ENCODE results near the gene HNMT. TPM values are rescaled to one million over a fixed set of nuclear protein-coding genes. Genes with fewer than 3 reads are reported as not detected.

The HNMT gene
- polyA plus RNA-seq, 1 donor (not counting 4 experiments of a cell fraction or from before 2014, with no cell fraction given): 7.4 TPM

GRCh38 chr2:137927846-137928245 lies 36.4 kb upstream of the HNMT start:
- Histone ChIP-seq H4K20me1 (ENCODE audit: control insufficient read depth, extremely low read depth, insufficient read depth, low read length) (no peaks in the 10 kb centered on the region), H2AFZ (ENCODE audit: control insufficient read depth, low read length) (no peak overlapping the region), H3K9me1 (ENCODE audit: control insufficient read depth, extremely low read depth, insufficient read depth, low read length) (no peaks in the 10 kb centered on the region), H3K79me2 (ENCODE audit: control insufficient read depth, insufficient read depth, low read length) (no peaks in the 10 kb centered on the region), H3K27me3 (ENCODE audit: control insufficient read depth, extremely low read depth, insufficient read depth, low read length) (no peaks in the 10 kb centered on the region), H3K36me3 (ENCODE audit: control insufficient read depth in 2 of 2, extremely low read depth in 1 of 2, insufficient read depth in 2 of 2, low read length in 2 of 2) (no peaks in the 10 kb centered on the region), H3K27ac (ENCODE audit: control insufficient read depth, insufficient read depth, low read length) (no peak overlapping the region), H3K9me3 (ENCODE audit: control insufficient read depth, low read depth, low read length) (no peaks in the 10 kb centered on the region), H3K4me1 (ENCODE audit: control insufficient read depth, extremely low read depth, insufficient read depth, low read length) (peaks cover 6% of the 10 kb centered on the region), H3K4me3 (ENCODE audit: control insufficient read depth in 2 of 3, extremely low read depth in 1 of 3, insufficient read depth in 2 of 3, low read depth in 1 of 3, low read length in 3 of 3) (no peak overlapping the region), H3K9ac (ENCODE audit: control insufficient read depth, extremely low read depth, insufficient read depth, low read length) (no peak overlapping the region), H3K4me2 (ENCODE audit: control insufficient read depth, extremely low read depth, insufficient read depth, low read depth, low read length) (no peak overlapping the region)
- TF ChIP-seq CTCF (optimal IDR thresholded peaks at IDR 0.05 in 1 of 3, IDR thresholded peaks at IDR 0.05 in 1 of 3, conservative IDR thresholded peaks at IDR 0.05 in 1 of 3; ENCODE audit: extremely low read depth in 1 of 3, insufficient read depth in 2 of 3, low read length in 3 of 3): no peak
- no peak for TF ChIP-seq EZH2 (IDR thresholded peaks at IDR 0.05; ENCODE audit: low read length)
- FAIRE-seq (no peak), DNase-seq (ENCODE audit: low read depth, low spot score) (no peak)
- dilution Hi-C loops (cut with MboI; ENCODE audit: extremely low pct_ligation_motif_present, low sequenced_read_pairs): no loop called here

GRCh38 chr2:137928547-137929518 lies 35.4 kb upstream of the HNMT start:
- Histone ChIP-seq H3K79me2 (ENCODE audit: control insufficient read depth, insufficient read depth, low read length) (no peaks in the 10 kb centered on the region), H3K4me2 (ENCODE audit: control insufficient read depth, extremely low read depth, insufficient read depth, low read depth, low read length) (no peak overlapping the region), H3K4me3 (ENCODE audit: control insufficient read depth in 2 of 3, extremely low read depth in 1 of 3, insufficient read depth in 2 of 3, low read depth in 1 of 3, low read length in 3 of 3) (no peak overlapping the region), H3K9ac (ENCODE audit: control insufficient read depth, extremely low read depth, insufficient read depth, low read length) (no peak overlapping the region), H3K9me3 (ENCODE audit: control insufficient read depth, low read depth, low read length) (no peaks in the 10 kb centered on the region), H3K9me1 (ENCODE audit: control insufficient read depth, extremely low read depth, insufficient read depth, low read length) (no peaks in the 10 kb centered on the region), H2AFZ (ENCODE audit: control insufficient read depth, low read length) (no peak overlapping the region), H3K36me3 (ENCODE audit: control insufficient read depth in 2 of 2, extremely low read depth in 1 of 2, insufficient read depth in 2 of 2, low read length in 2 of 2) (no peaks in the 10 kb centered on the region), H4K20me1 (ENCODE audit: control insufficient read depth, extremely low read depth, insufficient read depth, low read length) (no peaks in the 10 kb centered on the region), H3K4me1 (ENCODE audit: control insufficient read depth, extremely low read depth, insufficient read depth, low read length) (peaks cover 6% of the 10 kb centered on the region), H3K27me3 (ENCODE audit: control insufficient read depth, extremely low read depth, insufficient read depth, low read length) (no peaks in the 10 kb centered on the region), H3K27ac (ENCODE audit: control insufficient read depth, insufficient read depth, low read length) (no peak overlapping the region)
- TF ChIP-seq CTCF (optimal IDR thresholded peaks at IDR 0.05 in 1 of 3, IDR thresholded peaks at IDR 0.05 in 1 of 3, conservative IDR thresholded peaks at IDR 0.05 in 1 of 3; ENCODE audit: extremely low read depth in 1 of 3, insufficient read depth in 2 of 3, low read length in 3 of 3) (no peak), EZH2 (IDR thresholded peaks at IDR 0.05; ENCODE audit: low read length) (no peak)
- FAIRE-seq (peak; percentile 64), DNase-seq (ENCODE audit: low read depth, low spot score) (no peak)
- dilution Hi-C loops (cut with MboI; ENCODE audit: extremely low pct_ligation_motif_present, low sequenced_read_pairs): no loop called here
